HG02623 (cell line): ENCODE results near the gene PTGES2.
"Not testable (repeated sequence)": the region's sequence is repeated elsewhere in the genome, so short reads cannot be mapped to it uniquely, and the experiment has no call there.

Experiments used
- ATAC-seq: cut with Tn5 transposase; IDR thresholded peaks from one replicate; pipeline ENCODE4 v1.9.1; 2021; ENCODE audit warnings: moderate library complexity; ENCODE audit not compliant: unreplicated experiment

The PTGES2 gene

GRCh38 chr9:128092199-128092977 lies 35.1 kb downstream of the PTGES2 start:
- no peak for ATAC-seq

GRCh38 chr9:128091571-128091970 lies 36.0 kb downstream of the PTGES2 start:
- ATAC-seq = no peak

- no peak for ATAC-seq
These were observed 36.4 kb downstream of the PTGES2 start for GRCh38 chr9:128091144-128091543.

GRCh38 chr9:128089299-128089698 lies 38.2 kb downstream of the PTGES2 start:
- no peak for ATAC-seq

GRCh38 chr9:128088253-128088945 lies 39.1 kb downstream of the PTGES2 start:
- ATAC-seq = no peak

GRCh38 chr9:128087262-128087661 lies 40.3 kb downstream of the PTGES2 start:
- ATAC-seq = no peak

- no peak for ATAC-seq
These were observed 41.6 kb downstream of the PTGES2 start for GRCh38 chr9:128085943-128086342.

GRCh38 chr9:128084746-128085145 lies 42.8 kb downstream of the PTGES2 start:
- no peak for ATAC-seq

- no peak for ATAC-seq
These were observed 45.4 kb downstream of the PTGES2 start for GRCh38 chr9:128082151-128082550.

- ATAC-seq = no peak
These were observed 46.5 kb downstream of the PTGES2 start for GRCh38 chr9:128081056-128081455.

GRCh38 chr9:128080206-128080605 lies 47.3 kb downstream of the PTGES2 start:
- ATAC-seq = no peak

GRCh38 chr9:128078504-128079434 lies 48.8 kb downstream of the PTGES2 start:
- no peak for ATAC-seq

GRCh38 chr9:128077847-128078503 lies 49.6 kb downstream of the PTGES2 start:
- no peak for ATAC-seq

- no peak for ATAC-seq
These were observed 54.2 kb downstream of the PTGES2 start for GRCh38 chr9:128073253-128073886.

GRCh38 chr9:128072144-128073021 lies 55.1 kb downstream of the PTGES2 start:
- no peak for ATAC-seq

- not testable (repeated sequence) for ATAC-seq
These were observed 56.1 kb downstream of the PTGES2 start for GRCh38 chr9:128071475-128071874.

GRCh38 chr9:128070874-128071273 lies 56.7 kb downstream of the PTGES2 start:
- ATAC-seq = no peak
